ENCODE results near the gene VPREB3. TPM values are rescaled to one million over a fixed set of nuclear protein-coding genes. Genes with fewer than 3 reads are reported as not detected.

Gene VPREB3
- total RNA-seq, 1 experiment from 2014 or later = not detected

GRCh38 chr22:23744001-23744400 lies 10.2 kb downstream of the VPREB3 start:
- Histone ChIP-seq H3K27me3 (ENCODE audit: control insufficient read depth, insufficient read depth, low read length) (no peaks in the 10 kb centered on the region), H3K4me3 (ENCODE audit: low read depth in 2 of 2, low read length in 2 of 2) (no peak overlapping the region), H3K27ac (ENCODE audit: low read length) (no peak overlapping the region), H3K9me3 (ENCODE audit: control insufficient read depth, insufficient read depth, low read depth, low read length) (no peaks in the 10 kb centered on the region), H3K4me1 (ENCODE audit: control insufficient read depth, insufficient read depth, low read length) (no peaks in the 10 kb centered on the region), H3K36me3 (ENCODE audit: control insufficient read depth, insufficient read depth, low read length) (no peaks in the 10 kb centered on the region)
- POLR2A ChIA-PET = no interaction called here
- ATAC-seq = no peak
- TF ChIP-seq POLR2AphosphoS5 (IDR thresholded peaks at IDR 0.05; ENCODE audit: low read depth, low read length) (no peak), SIN3A (IDR thresholded peaks at IDR 0.05; ENCODE audit: borderline replicate concordance, insufficient read depth, low read depth, low read length) (no peak), REST (IDR thresholded peaks at IDR 0.05; ENCODE audit: insufficient read depth in 1 of 2, low read depth in 2 of 2, low read length in 1 of 2) (no peak), TCF7L2 (IDR thresholded peaks at IDR 0.05; ENCODE audit: low read depth, low read length) (no peak), CTCF (IDR thresholded peaks at IDR 0.05) (no peak)
- in situ Hi-C loops (cut with HindIII; ENCODE audit: low pct_unique_long_range_greater_than_20kb, low sequenced_read_pairs) = no loop called here
- CTCF ChIA-PET = no interaction called here
- no peak for DNase-seq (ENCODE audit: low read depth, low spot score)
- BruUV-seq (replicated peaks) = no TSS peak
- intact Hi-C loops (cut with micrococcal nuclease; ENCODE audit: unreplicated experiment) = no loop called here

- ATAC-seq (no peak), DNase-seq (ENCODE audit: low read depth, low spot score) (no peak)
- Histone ChIP-seq H3K27me3 (ENCODE audit: control insufficient read depth, insufficient read depth, low read length) (no peaks in the 10 kb centered on the region), H3K4me1 (ENCODE audit: control insufficient read depth, insufficient read depth, low read length) (no peaks in the 10 kb centered on the region), H3K36me3 (ENCODE audit: control insufficient read depth, insufficient read depth, low read length) (no peaks in the 10 kb centered on the region), H3K27ac (ENCODE audit: low read length) (no peak overlapping the region), H3K4me3 (ENCODE audit: low read depth in 2 of 2, low read length in 2 of 2) (no peak overlapping the region), H3K9me3 (ENCODE audit: control insufficient read depth, insufficient read depth, low read depth, low read length) (no peaks in the 10 kb centered on the region)
- TF ChIP-seq CTCF (IDR thresholded peaks at IDR 0.05) = no peak
- no peak for TF ChIP-seq TCF7L2 (IDR thresholded peaks at IDR 0.05; ENCODE audit: low read depth, low read length)
- TF ChIP-seq SIN3A (IDR thresholded peaks at IDR 0.05; ENCODE audit: borderline replicate concordance, insufficient read depth, low read depth, low read length) = no peak
- no peak for TF ChIP-seq REST (IDR thresholded peaks at IDR 0.05; ENCODE audit: insufficient read depth in 1 of 2, low read depth in 2 of 2, low read length in 1 of 2)
- no peak for TF ChIP-seq POLR2AphosphoS5 (IDR thresholded peaks at IDR 0.05; ENCODE audit: low read depth, low read length)
- CTCF ChIA-PET = no interaction called here
- intact Hi-C loops (cut with micrococcal nuclease; ENCODE audit: unreplicated experiment) (no loop called here), in situ Hi-C loops (cut with HindIII; ENCODE audit: low pct_unique_long_range_greater_than_20kb, low sequenced_read_pairs) (no loop called here)
- no TSS peak for BruUV-seq (replicated peaks)
- POLR2A ChIA-PET = no interaction called here
Measured at GRCh38 chr22:23743303-23743705, 10.9 kb downstream of the VPREB3 start.

All from Panc1 (cell line).